Endothelial cell of umbilical vein (primary cell): ENCODE data around the gene DZIP3. TPM values are rescaled to one million over a fixed set of nuclear protein-coding genes. Genes with fewer than 3 reads are reported as not detected.

Source experiments
- BruUV-seq: library from RNA; stranded (reverse); fragments of 400-500 nt; replicated peaks from 2 replicates; lab custom pipeline; 2021; lab: Mats Ljungman, UMichigan
- CTCF ChIA-PET: fragments of 300-600, 350-600 bp; sonication (Branson Sonifier 250); formaldehyde crosslinking; loops from one replicate; lab custom pipeline; 2021; ENCODE audit warnings: antibody characterized with exemption, inconsistent platforms; lab: Charles Lee
- POLR2A ChIA-PET: fragments of 300-600, 350-600 bp; sonication (Branson Sonifier 250); formaldehyde crosslinking; loops from one replicate; lab custom pipeline; 2021; ENCODE audit warnings: antibody characterized with exemption, inconsistent platforms; lab: Charles Lee
- DNase-seq: peaks from one replicate; pipeline ENCODE4 v3.0.0-alpha.2; 2011; ENCODE audit warnings: low read depth, low spot score
- FAIRE-seq: peaks from 2 replicates; lab custom pipeline; 2011; peaks lifted over from hg19 to GRCh38; lab: Jason Lieb, UNC
- H2AFZ ChIP-seq: 2 replicates; pipeline ENCODE4 v1.6.0; 2012; ENCODE audit warnings: low read depth, low read length, control low read depth, inconsistent platforms
- H3K27ac ChIP-seq: 2 replicates; pipeline ENCODE4 v1.5.1; 2011; ENCODE audit warnings: low read depth, mild to moderate bottlenecking, control low read depth, low read length, moderate library complexity; ENCODE audit not compliant: insufficient read depth
- H3K27me3 ChIP-seq, 2 experiments: 2 replicates each; pipeline versions ENCODE4 v1.6.0 to v1.6.1; 2011; ENCODE audit warnings: low read length in 2 of 2, mixed read lengths in 1 of 2; ENCODE audit not compliant: control insufficient read depth in 2 of 2, insufficient read depth in 2 of 2
- H3K36me3 ChIP-seq, 2 experiments: 2 replicates in 1 of 2; 3 replicates in 1 of 2; pipeline ENCODE4 v1.5.1; 2011; ENCODE audit warnings: low read length in 2 of 2, mild to moderate bottlenecking in 1 of 2, moderate library complexity in 1 of 2; ENCODE audit not compliant: control insufficient read depth in 2 of 2, insufficient read depth in 2 of 2; ENCODE audit errors: extremely low read depth in 1 of 2
- H3K4me1 ChIP-seq: 3 replicates; pipeline ENCODE4 v1.5.1; 2011; ENCODE audit warnings: mild to moderate bottlenecking, low read length; ENCODE audit not compliant: control insufficient read depth, insufficient read depth; ENCODE audit errors: extremely low read depth
- H3K4me2 ChIP-seq: 2 replicates; pipeline ENCODE4 v1.6.1; 2011; ENCODE audit warnings: low read length, control low read depth, mixed read lengths; ENCODE audit not compliant: insufficient read depth
- H3K4me3 ChIP-seq, 3 experiments: fragments of 200-600 bp in 1 of 3; sonication (generic), shearing (Covaris generic) in 1 of 3; replicated peaks in 1 of 3; 2 replicates each; pipeline ENCODE4 v1.5.1; 2011 to 2016; ENCODE audit warnings: control low read depth in 3 of 3, low read length in 3 of 3, mild to moderate bottlenecking in 2 of 3, inconsistent platforms in 1 of 3, low read depth in 1 of 3, moderate library complexity in 1 of 3; ENCODE audit not compliant: insufficient read depth in 1 of 3
- H3K79me2 ChIP-seq: 2 replicates; pipeline ENCODE4 v1.6.0; 2012; ENCODE audit warnings: low read length, inconsistent platforms; ENCODE audit not compliant: control insufficient read depth, insufficient read depth
- H3K9ac ChIP-seq: replicated peaks from 2 replicates; pipeline ENCODE3; 2011; ENCODE audit warnings: low read length, control low read depth; ENCODE audit not compliant: insufficient read depth; ENCODE audit errors: extremely low read depth
- H3K9me1 ChIP-seq: replicated peaks from 3 replicates; pipeline ENCODE4 v1.6.0; 2011; ENCODE audit warnings: mild to moderate bottlenecking, low read length; ENCODE audit not compliant: control insufficient read depth, insufficient read depth; ENCODE audit errors: extremely low read depth
- H3K9me3 ChIP-seq: replicated peaks from 2 replicates; pipeline ENCODE4 v1.5.1; 2012; ENCODE audit warnings: low read length, inconsistent platforms; ENCODE audit not compliant: control insufficient read depth, insufficient read depth
- H4K20me1 ChIP-seq: replicated peaks from 2 replicates; pipeline ENCODE3; 2011; ENCODE audit warnings: mild to moderate bottlenecking, low read length; ENCODE audit not compliant: control insufficient read depth, insufficient read depth; ENCODE audit errors: extremely low read depth
- CTCF ChIP-seq, 2 donors: IDR thresholded peaks; 1 replicate in 1 of 2; 2 replicates in 1 of 2; pipeline ENCODE4 v1.5.1; 2011; ENCODE audit warnings: low read length in 2 of 2, mild to moderate bottlenecking in 2 of 2, moderate library complexity in 2 of 2, control low read depth in 1 of 2, inconsistent platforms in 1 of 2, low read depth in 1 of 2; ENCODE audit not compliant: insufficient read depth in 1 of 2; ENCODE audit errors: extremely low read depth in 1 of 2
- EZH2 ChIP-seq: IDR thresholded peaks from 2 replicates; pipeline ENCODE4 v1.6.1; 2012; ENCODE audit warnings: borderline replicate concordance, low read depth, mild to moderate bottlenecking, moderate library complexity, low read length, inconsistent platforms; ENCODE audit not compliant: severe bottlenecking
- FOS ChIP-seq: IDR thresholded peaks from 2 replicates; pipeline ENCODE4 v1.6.1; 2011; ENCODE audit warnings: mild to moderate bottlenecking, low read length, moderate library complexity, borderline replicate concordance; ENCODE audit not compliant: insufficient read depth
- GATA2 ChIP-seq: IDR thresholded peaks from 2 replicates; pipeline ENCODE4 v1.7.0; 2011; ENCODE audit warnings: low read depth, mild to moderate bottlenecking, moderate library complexity, mixed read lengths, low read length; ENCODE audit not compliant: insufficient read length, insufficient read depth
- JUN ChIP-seq: IDR thresholded peaks from 2 replicates; pipeline ENCODE4 v1.6.1; 2011; ENCODE audit warnings: borderline replicate concordance, low read depth; ENCODE audit not compliant: insufficient read length, insufficient read depth
- MAX ChIP-seq: IDR thresholded peaks from 2 replicates; pipeline ENCODE4 v1.6.1; 2011; ENCODE audit not compliant: insufficient read depth, insufficient read length
- MYC ChIP-seq: IDR thresholded peaks from one replicate; pipeline ENCODE4 v1.6.1; 2011; ENCODE audit warnings: mild to moderate bottlenecking, low read depth, low read length
- POLR2A ChIP-seq: IDR thresholded peaks from 2 replicates; pipeline ENCODE4 v1.6.1; 2012; ENCODE audit warnings: low read depth, mild to moderate bottlenecking, control low read depth, low read length
- POLR2AphosphoS5 ChIP-seq: IDR thresholded peaks from 2 replicates; pipeline ENCODE4 v1.6.1; 2012; ENCODE audit warnings: low read depth, mild to moderate bottlenecking, control low read depth, low read length, moderate library complexity; ENCODE audit not compliant: insufficient read depth
- dilution Hi-C: fragments of 300-500 bp; cut with MboI; formaldehyde crosslinking; loops from one replicate; pipeline ENCODE4 v1.15.0; 2019; ENCODE audit warnings: low sequenced_read_pairs; ENCODE audit not compliant: extremely low pct_ligation_motif_present
- intact Hi-C: fragments of 100-400 bp; cut with micrococcal nuclease; formaldehyde crosslinking; loops from one replicate; pipeline ENCODE4 v1.10.0; 2022
- polyA plus RNA-seq, 4 experiments: library from polyadenylated mRNA; depleted of rRNA in 3 of 4; stranded (reverse) in 3 of 4; unstranded in 1 of 4; fragments of >200 nt; gene quantifications; 2 replicates each; pipeline versions ENCODE4 v1.2.1 to v1.2.3, GENCODE V29; 2011 to 2012; ENCODE audit warnings: missing spikeins in 1 of 4
- total RNA-seq: library from RNA; stranded (reverse); gene quantifications from 2 replicates; pipeline ENCODE4 v1.2.3, GENCODE V29; 2021

Gene DZIP3
- total and polyA plus RNA-seq, 2 donors (not counting 3 experiments of a cell fraction or from before 2014, with no cell fraction given): 1.9 to 6.5 TPM

GRCh38 chr3:108552267-108553159 lies 37.0 kb upstream of the DZIP3 start:
- CTCF ChIA-PET: interaction anchor here (0.6 to 5.7 kb wide), 29 partner anchors 9 to 1316 kb away, joined by 3 to 122 read pairs (median 8); partner anchors contain the start of genes CIP2A and DZIP3
- Histone ChIP-seq H3K4me3 (no peak overlapping the region), H4K20me1 (no peaks in the 10 kb centered on the region), H3K9ac (no peak overlapping the region), H3K36me3 (peaks cover 0 to 6% of the 10 kb centered on the region in 2 experiments), H3K4me2 (no peak overlapping the region), H2AFZ (no peak overlapping the region), H3K4me1 (peaks cover 12% of the 10 kb centered on the region), H3K9me3 (no peaks in the 10 kb centered on the region), H3K27ac (no peak overlapping the region), H3K79me2 (no peaks in the 10 kb centered on the region), H3K9me1 (no peaks in the 10 kb centered on the region), H3K27me3 (no peaks in the 10 kb centered on the region)
- POLR2A ChIA-PET: no interaction called here
- peak; percentile 68 for DNase-seq
- BruUV-seq: no TSS peak
- dilution Hi-C loops: no loop called here
- peak; percentile 43 for FAIRE-seq
- TF ChIP-seq CTCF (IDR thresholded peaks at IDR 0.05; ENCODE audit: extremely low read depth in 1 of 2, insufficient read depth in 1 of 2, low read depth in 1 of 2, low read length in 2 of 2): peak; percentile 21 to 31
- no peak for TF ChIP-seq MAX
- intact Hi-C loops: loop anchor here (1.0 to 5.0 kb wide), 4 partner anchors 63 to 1315 kb away; no protein-coding TSS in a partner anchor

GRCh38 chr3:108554229-108554628 lies 35.3 kb upstream of the DZIP3 start:
- peak overlapping the region; percentile 21 for H3K27ac ChIP-seq
- no TSS peak for BruUV-seq
- no peaks in the 10 kb centered on the region for H3K9me3 ChIP-seq
- no peak overlapping the region for H3K9ac ChIP-seq
- no peaks in the 10 kb centered on the region for H3K27me3 ChIP-seq
- H3K4me3 ChIP-seq: no peak overlapping the region
- intact Hi-C loops: loop anchor here (5.0 kb wide), 2 partner anchors 627 to 1317 kb away; no protein-coding TSS in a partner anchor
- peaks cover 0 to 11% of the 10 kb centered on the region in 2 experiments for H3K36me3 ChIP-seq
- ChIA-PET CTCF (interaction anchor here (0.6 to 5.7 kb wide), 5 partner anchors 8 to 77 kb away, joined by 3 to 122 read pairs (median 4); no protein-coding TSS in a partner anchor), POLR2A (no interaction called here)
- H3K4me2 ChIP-seq: no peak overlapping the region
- DNase-seq: no peak
- FAIRE-seq: no peak
- no peak overlapping the region for H2AFZ ChIP-seq
- dilution Hi-C loops: no loop called here
- no peaks in the 10 kb centered on the region for H3K9me1 ChIP-seq
- H3K4me1 ChIP-seq: peaks cover 1% of the 10 kb centered on the region
- no peaks in the 10 kb centered on the region for H3K79me2 ChIP-seq
- no peaks in the 10 kb centered on the region for H4K20me1 ChIP-seq
- TF ChIP-seq FOS: no peak
- TF ChIP-seq EZH2: no peak
- TF ChIP-seq GATA2: no peak
- TF ChIP-seq JUN: no peak
- TF ChIP-seq POLR2AphosphoS5: no peak
- TF ChIP-seq POLR2A: no peak
- TF ChIP-seq MAX: no peak
- TF ChIP-seq MYC: no peak
- TF ChIP-seq CTCF (IDR thresholded peaks at IDR 0.05; ENCODE audit: extremely low read depth in 1 of 2, insufficient read depth in 1 of 2, low read depth in 1 of 2, low read length in 2 of 2): no peak
